ENCODE measurements around the gene SEC24B. TPM values are rescaled to one million over a fixed set of nuclear protein-coding genes. Genes with fewer than 3 reads are reported as not detected.

Gene SEC24B
- total and polyA plus RNA-seq, 8 donors = 2.3 to 56.0 (median 13.2) TPM

- Histone ChIP-seq H3K36me3 (peaks cover 0 to 46% (median 23%) of the 10 kb centered on the region in 4 donors), H3K27me3 (no peaks in the 10 kb centered on the region), H3K9me3 (no peaks in the 10 kb centered on the region), H3K4me3 (no peak overlapping the region), H3K27ac (no peak overlapping the region), H3K4me1 (peaks cover 0 to 61% (median 33%) of the 10 kb centered on the region in 4 donors)
- TF ChIP-seq CTCF (IDR thresholded peaks at IDR 0.05) (no peak), EP300 (IDR thresholded peaks at IDR 0.05) (no peak), POLR2A (IDR thresholded peaks at IDR 0.05) (no peak), POLR2AphosphoS5 (IDR thresholded peaks at IDR 0.05) (no peak)
- DNase-seq = no peak
- intact Hi-C loops (cut with DNase I; ENCODE audit: low total_unique reads) = no loop called here
Observed at GRCh38 chr4:109469915-109470314, 36.3 kb downstream of the SEC24B start.

DNA sequence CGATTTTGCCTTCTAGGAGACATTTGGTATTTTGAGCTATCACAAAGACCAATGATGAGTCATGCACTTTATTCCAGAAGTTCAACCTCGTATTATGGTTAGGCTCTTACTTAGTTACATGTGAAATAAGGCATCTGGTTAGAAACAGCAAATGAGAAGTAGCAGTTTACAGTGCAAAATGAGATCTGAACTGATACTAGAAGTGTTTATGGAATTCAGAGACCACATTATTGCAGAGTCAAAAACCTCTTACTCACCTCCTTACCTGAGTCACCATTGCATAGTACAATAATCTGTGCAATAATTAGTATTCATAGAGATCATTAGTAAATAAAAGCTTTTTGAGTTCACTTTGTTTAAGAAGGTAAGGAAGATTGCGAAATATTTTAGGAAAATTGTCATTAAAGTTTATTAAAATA lies 38.7 kb downstream of the SEC24B start:
- Histone ChIP-seq H3K9me3 (no peaks in the 10 kb centered on the region), H3K27ac (peak overlapping the region in 1 of 5 donors; percentile 17), H3K4me1 (peaks cover 0 to 51% (median 29%) of the 10 kb centered on the region in 4 donors), H3K4me3 (no peak overlapping the region), H3K27me3 (no peaks in the 10 kb centered on the region), H3K36me3 (peaks cover 0 to 30% (median 12%) of the 10 kb centered on the region in 4 donors)
- intact Hi-C loops (cut with DNase I; ENCODE audit: low total_unique reads) = no loop called here
- TF ChIP-seq EP300 (IDR thresholded peaks at IDR 0.05) (no peak), POLR2AphosphoS5 (IDR thresholded peaks at IDR 0.05) (no peak), CTCF (IDR thresholded peaks at IDR 0.05) (no peak), POLR2A (IDR thresholded peaks at IDR 0.05) (no peak)
- DNase-seq = no peak
- WGBS, 5 donors = 56 to 74% (median 61%) methylated on average over 3 of the region's 3 CpGs

DNA sequence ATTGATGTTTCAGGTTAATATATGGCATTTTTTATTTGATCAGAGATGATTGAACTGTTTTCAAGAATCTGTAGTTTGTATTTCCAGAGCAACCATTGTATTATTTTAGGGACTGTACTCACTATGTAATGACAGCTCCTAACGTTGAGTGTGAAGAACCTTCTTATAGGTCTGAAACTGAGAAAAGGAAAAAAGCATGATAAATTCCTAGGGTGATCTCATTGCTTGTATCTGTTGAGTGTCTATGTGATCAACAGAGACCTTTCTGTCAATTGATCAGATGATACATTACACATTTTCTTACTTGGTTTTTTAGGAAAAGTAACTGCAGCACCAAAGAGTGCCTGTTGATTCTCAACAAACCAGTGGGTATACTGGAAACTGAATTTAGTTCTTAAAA lies 40.2 kb downstream of the SEC24B start:
- H3K36me3 ChIP-seq = peaks cover 0 to 20% (median 12%) of the 10 kb centered on the region in 4 donors
- peaks cover 0 to 53% (median 23%) of the 10 kb centered on the region in 4 donors for H3K4me1 ChIP-seq
- H3K9me3 ChIP-seq = no peaks in the 10 kb centered on the region
- WGBS, 5 donors = 60 to 78% (median 73%) methylated on average over 1 of the region's 1 CpG
- no peak for DNase-seq
- no peak overlapping the region for H3K27ac ChIP-seq
- no peaks in the 10 kb centered on the region for H3K27me3 ChIP-seq
- no peak overlapping the region for H3K4me3 ChIP-seq
- TF ChIP-seq CTCF (IDR thresholded peaks at IDR 0.05) = no peak
- no peak for TF ChIP-seq POLR2A (IDR thresholded peaks at IDR 0.05)
- no peak for TF ChIP-seq POLR2AphosphoS5 (IDR thresholded peaks at IDR 0.05)
- no peak for TF ChIP-seq EP300 (IDR thresholded peaks at IDR 0.05)
- intact Hi-C loops (cut with DNase I; ENCODE audit: low total_unique reads) = no loop called here

GRCh38 chr4:109486007-109486406 lies 52.4 kb downstream of the SEC24B start:
- Histone ChIP-seq H3K36me3 (peaks cover 5 to 48% (median 38%) of the 10 kb centered on the region in 4 donors), H3K4me3 (no peak overlapping the region), H3K27ac (no peak overlapping the region), H3K4me1 (no peaks in the 10 kb centered on the region), H3K27me3 (no peaks in the 10 kb centered on the region), H3K9me3 (no peaks in the 10 kb centered on the region)
- DNase-seq = no peak
- TF ChIP-seq CTCF (IDR thresholded peaks at IDR 0.05) (no peak), EP300 (IDR thresholded peaks at IDR 0.05) (no peak), POLR2AphosphoS5 (IDR thresholded peaks at IDR 0.05) (no peak), POLR2A (IDR thresholded peaks at IDR 0.05) (no peak)
- WGBS, 5 donors = 77 to 100% (median 86%) methylated on average over 1 of the region's 1 CpG
- intact Hi-C loops (cut with DNase I; ENCODE audit: low total_unique reads) = no loop called here
